ENCODE data around the gene NKAIN2.

Gene NKAIN2

DNA sequence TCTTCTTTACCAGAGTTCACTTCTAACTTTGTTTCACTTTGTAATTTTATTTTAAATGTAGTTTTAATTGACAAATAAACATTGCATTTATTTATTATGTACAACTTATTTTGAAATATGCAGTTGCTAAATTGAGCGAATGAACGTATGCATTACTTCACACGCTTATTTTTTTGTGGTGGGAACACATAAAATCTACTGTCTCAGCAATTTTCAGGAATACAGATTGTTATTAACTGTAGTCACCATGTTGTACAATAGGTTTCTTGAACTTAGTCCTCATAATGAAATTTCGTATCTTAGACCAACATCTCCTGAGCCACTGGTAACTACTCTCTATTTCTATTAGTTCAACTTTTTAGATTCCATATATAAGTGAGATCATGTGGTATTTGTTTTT is 46.9 kb downstream of the NKAIN2 start:
- no peak for ATAC-seq
- TF ChIP-seq ZFP3 (CRISPR knock-in tag; IDR thresholded peaks at IDR 0.05) (no peak), CSDC2 (CRISPR knock-in tag; IDR thresholded peaks at IDR 0.05) (no peak), ISL1 (CRISPR knock-in tag; IDR thresholded peaks at IDR 0.05) (no peak), ESRRG (CRISPR knock-in tag; IDR thresholded peaks at IDR 0.05) (no peak), TSHZ2 (CRISPR knock-in tag; IDR thresholded peaks at IDR 0.05) (no peak), ARNTL (CRISPR knock-in tag; IDR thresholded peaks at IDR 0.05; ENCODE audit: borderline replicate concordance, low read depth) (no peak), ZC3H10 (CRISPR knock-in tag; IDR thresholded peaks at IDR 0.05) (no peak), TCF4 (CRISPR knock-in tag; IDR thresholded peaks at IDR 0.05; ENCODE audit: borderline replicate concordance) (no peak), RARB (CRISPR knock-in tag; IDR thresholded peaks at IDR 0.05) (no peak), POU6F1 (CRISPR knock-in tag; IDR thresholded peaks at IDR 0.05; ENCODE audit: borderline replicate concordance, low read depth) (no peak), TOX (CRISPR knock-in tag; IDR thresholded peaks at IDR 0.05; ENCODE audit: borderline replicate concordance) (no peak), ZNF565 (CRISPR knock-in tag; conservative IDR thresholded peaks at IDR 0.05; ENCODE audit: low read depth) (no peak), GLIS3 (CRISPR knock-in tag; IDR thresholded peaks at IDR 0.05) (no peak), BACH2 (CRISPR knock-in tag; IDR thresholded peaks at IDR 0.05; ENCODE audit: borderline replicate concordance) (no peak), ZNF70 (CRISPR knock-in tag; IDR thresholded peaks at IDR 0.05) (no peak), SNAI2 (CRISPR knock-in tag; IDR thresholded peaks at IDR 0.05) (no peak), CSRNP3 (CRISPR knock-in tag; IDR thresholded peaks at IDR 0.05) (no peak), ZFP30 (CRISPR knock-in tag; IDR thresholded peaks at IDR 0.05) (no peak)
- TF ChIP-seq, protein P1, sequence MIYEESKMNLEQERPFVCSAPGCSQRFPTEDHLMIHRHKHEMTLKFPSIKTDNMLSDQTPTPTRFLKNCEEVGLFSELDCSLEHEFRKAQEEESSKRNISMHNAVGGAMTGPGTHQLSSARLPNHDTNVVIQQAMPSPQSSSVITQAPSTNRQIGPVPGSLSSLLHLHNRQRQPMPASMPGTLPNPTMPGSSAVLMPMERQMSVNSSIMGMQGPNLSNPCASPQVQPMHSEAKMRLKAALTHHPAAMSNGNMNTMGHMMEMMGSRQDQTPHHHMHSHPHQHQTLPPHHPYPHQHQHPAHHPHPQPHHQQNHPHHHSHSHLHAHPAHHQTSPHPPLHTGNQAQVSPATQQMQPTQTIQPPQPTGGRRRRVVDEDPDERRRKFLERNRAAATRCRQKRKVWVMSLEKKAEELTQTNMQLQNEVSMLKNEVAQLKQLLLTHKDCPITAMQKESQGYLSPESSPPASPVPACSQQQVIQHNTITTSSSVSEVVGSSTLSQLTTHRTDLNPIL (CRISPR knock-in tag; IDR thresholded peaks at IDR 0.05; ENCODE audit: low read depth): no peak
- TF ChIP-seq, protein P2, sequence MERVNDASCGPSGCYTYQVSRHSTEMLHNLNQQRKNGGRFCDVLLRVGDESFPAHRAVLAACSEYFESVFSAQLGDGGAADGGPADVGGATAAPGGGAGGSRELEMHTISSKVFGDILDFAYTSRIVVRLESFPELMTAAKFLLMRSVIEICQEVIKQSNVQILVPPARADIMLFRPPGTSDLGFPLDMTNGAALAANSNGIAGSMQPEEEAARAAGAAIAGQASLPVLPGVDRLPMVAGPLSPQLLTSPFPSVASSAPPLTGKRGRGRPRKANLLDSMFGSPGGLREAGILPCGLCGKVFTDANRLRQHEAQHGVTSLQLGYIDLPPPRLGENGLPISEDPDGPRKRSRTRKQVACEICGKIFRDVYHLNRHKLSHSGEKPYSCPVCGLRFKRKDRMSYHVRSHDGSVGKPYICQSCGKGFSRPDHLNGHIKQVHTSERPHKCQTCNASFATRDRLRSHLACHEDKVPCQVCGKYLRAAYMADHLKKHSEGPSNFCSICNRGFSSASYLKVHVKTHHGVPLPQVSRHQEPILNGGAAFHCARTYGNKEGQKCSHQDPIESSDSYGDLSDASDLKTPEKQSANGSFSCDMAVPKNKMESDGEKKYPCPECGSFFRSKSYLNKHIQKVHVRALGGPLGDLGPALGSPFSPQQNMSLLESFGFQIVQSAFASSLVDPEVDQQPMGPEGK (CRISPR knock-in tag; IDR thresholded peaks at IDR 0.05; ENCODE audit: borderline replicate concordance): no peak

DNA sequence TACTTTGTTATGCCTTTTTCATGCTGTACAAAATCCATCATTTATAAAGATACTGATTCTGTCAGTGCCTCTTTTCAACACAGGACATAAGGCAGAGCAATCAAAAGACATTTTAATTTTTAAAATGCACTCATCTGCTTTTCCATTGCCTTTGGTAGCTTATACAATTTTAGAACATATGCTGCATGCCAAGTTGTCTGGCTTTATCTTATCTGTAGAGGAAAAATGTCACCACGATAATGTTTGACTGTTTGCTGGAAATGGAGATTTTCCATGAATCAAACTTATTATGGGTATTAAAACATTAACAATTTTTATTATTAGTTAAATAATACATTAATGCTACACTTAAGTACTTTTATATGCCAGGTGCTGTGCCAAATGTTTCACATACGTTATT is 50.5 kb downstream of the NKAIN2 start:
- ATAC-seq: no peak

More for the DNA sequence above, 50.5 kb downstream of the NKAIN2 start:
- no peak for TF ChIP-seq CSDC2 (CRISPR knock-in tag; IDR thresholded peaks at IDR 0.05)
- TF ChIP-seq, protein P1 (CRISPR knock-in tag; IDR thresholded peaks at IDR 0.05; ENCODE audit: low read depth): no peak
- TF ChIP-seq PPARA (CRISPR knock-in tag; IDR thresholded peaks at IDR 0.05; ENCODE audit: borderline replicate concordance): no peak
- TF ChIP-seq, protein P2 (CRISPR knock-in tag; IDR thresholded peaks at IDR 0.05; ENCODE audit: borderline replicate concordance): no peak
- TF ChIP-seq ISL1 (CRISPR knock-in tag; IDR thresholded peaks at IDR 0.05): no peak
- no peak for TF ChIP-seq RARB (CRISPR knock-in tag; IDR thresholded peaks at IDR 0.05)
- TF ChIP-seq ZFP3 (CRISPR knock-in tag; IDR thresholded peaks at IDR 0.05): no peak
- no peak for TF ChIP-seq CSRNP3 (CRISPR knock-in tag; IDR thresholded peaks at IDR 0.05)
- TF ChIP-seq ARNTL (CRISPR knock-in tag; IDR thresholded peaks at IDR 0.05; ENCODE audit: borderline replicate concordance, low read depth): no peak
- TF ChIP-seq OSR1 (CRISPR knock-in tag; IDR thresholded peaks at IDR 0.05): no peak
- TF ChIP-seq TCF4 (CRISPR knock-in tag; IDR thresholded peaks at IDR 0.05; ENCODE audit: borderline replicate concordance): no peak
